ENCODE measurements around the gene NRXN3.

Gene NRXN3

DNA sequence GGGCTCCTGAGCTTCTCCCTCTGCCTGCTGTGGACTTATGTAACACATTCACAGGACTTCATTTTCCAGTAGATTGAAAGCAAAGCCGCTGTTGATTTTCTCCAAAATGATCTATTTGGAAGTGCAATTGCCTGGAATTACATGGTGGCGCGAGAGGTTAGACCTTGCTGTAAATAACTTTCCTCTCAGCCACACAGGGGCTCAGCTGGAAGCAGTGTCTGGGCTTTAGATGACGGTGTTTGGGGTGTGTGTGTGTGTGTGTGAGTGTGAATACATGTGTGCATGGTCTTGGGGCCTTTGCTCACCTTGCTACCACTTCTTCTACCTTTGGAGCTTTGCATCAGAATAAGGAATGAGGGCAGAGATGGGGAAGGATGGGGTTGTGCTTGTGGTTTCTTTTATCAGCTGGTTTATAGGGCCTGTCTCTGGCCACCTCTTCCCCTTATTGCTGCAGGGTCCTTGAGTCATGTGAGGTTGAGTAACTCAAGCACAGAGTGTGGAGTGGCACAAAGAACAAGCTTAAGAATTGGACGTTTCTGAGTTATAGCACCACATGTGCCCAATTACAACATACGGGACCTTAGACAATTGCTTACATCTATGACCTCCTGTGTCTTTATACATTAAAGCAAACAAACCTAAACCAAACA, 280.6 kb downstream of the NRXN3 start:
- no peak for DNase-seq (ENCODE audit: extremely low spot score)
- no peak for TF ChIP-seq LEF1 (IDR thresholded peaks at IDR 0.05; ENCODE audit: borderline replicate concordance)
- TF ChIP-seq HDGF (IDR thresholded peaks at IDR 0.05; ENCODE audit: borderline replicate concordance): no peak
- no peak for TF ChIP-seq ELF4 (IDR thresholded peaks at IDR 0.05)
- TF ChIP-seq FOXA1 (IDR thresholded peaks at IDR 0.05): no peak
- no peak for TF ChIP-seq NFRKB (IDR thresholded peaks at IDR 0.05)
- no peak for TF ChIP-seq CTBP1 (IDR thresholded peaks at IDR 0.05; ENCODE audit: borderline replicate concordance)
- TF ChIP-seq ZNF384 (IDR thresholded peaks at IDR 0.05): no peak
- no peak for TF ChIP-seq ARNT (IDR thresholded peaks at IDR 0.05)
- no peak for TF ChIP-seq SP1 (IDR thresholded peaks at IDR 0.05)
- TF ChIP-seq FOXM1 (IDR thresholded peaks at IDR 0.05; ENCODE audit: borderline replicate concordance): no peak
- no peak for TF ChIP-seq PKNOX1 (IDR thresholded peaks at IDR 0.05)
- no peak for TF ChIP-seq TARDBP (IDR thresholded peaks at IDR 0.05)
- TF ChIP-seq SUZ12 (IDR thresholded peaks at IDR 0.05): no peak
- TF ChIP-seq FOXK2 (IDR thresholded peaks at IDR 0.05): no peak
- no peak for TF ChIP-seq L3MBTL2 (conservative IDR thresholded peaks at IDR 0.05)
- TF ChIP-seq BHLHE40 (IDR thresholded peaks at IDR 0.05; ENCODE audit: borderline replicate concordance): no peak
- ChIA-PET POLR2A (no interaction called here), CTCF (interaction anchor here (3.5 kb wide), 1 partner anchor 116 kb away, joined by 19 read pairs; no protein-coding TSS in a partner anchor)

DNA sequence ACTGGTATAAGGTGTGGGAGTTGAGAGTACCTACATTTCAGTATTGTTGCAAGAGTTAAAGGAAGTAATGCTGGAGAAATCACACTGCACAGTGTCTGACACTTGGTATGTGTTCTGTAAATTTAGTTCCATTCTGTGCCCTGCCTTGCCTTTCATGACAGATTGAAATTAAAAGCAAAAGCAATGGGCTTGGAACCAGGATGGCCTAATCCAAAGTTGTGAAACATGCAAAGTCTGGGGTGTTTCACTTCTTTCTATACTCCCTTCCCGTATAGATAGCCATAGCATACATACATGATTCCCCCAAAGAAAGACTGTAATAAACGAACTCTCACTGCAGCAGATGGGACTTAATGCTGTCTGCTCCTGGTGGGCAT, 281.1 kb downstream of the NRXN3 start:
- CTCF ChIA-PET: interaction anchor here (3.5 kb wide), 1 partner anchor 115 kb away, joined by 19 read pairs; no protein-coding TSS in a partner anchor
- POLR2A ChIA-PET: no interaction called here
- DNase-seq (ENCODE audit: extremely low spot score): no peak
- TF ChIP-seq NFRKB (IDR thresholded peaks at IDR 0.05): no peak
- no peak for TF ChIP-seq CTBP1 (IDR thresholded peaks at IDR 0.05; ENCODE audit: borderline replicate concordance)
- TF ChIP-seq LEF1 (IDR thresholded peaks at IDR 0.05; ENCODE audit: borderline replicate concordance): no peak
- no peak for TF ChIP-seq TARDBP (IDR thresholded peaks at IDR 0.05)
- TF ChIP-seq ELF4 (IDR thresholded peaks at IDR 0.05): no peak
- TF ChIP-seq FOXK2 (IDR thresholded peaks at IDR 0.05): no peak
- TF ChIP-seq SP1 (IDR thresholded peaks at IDR 0.05): no peak
- no peak for TF ChIP-seq PKNOX1 (IDR thresholded peaks at IDR 0.05)
- TF ChIP-seq ARNT (IDR thresholded peaks at IDR 0.05): no peak
- TF ChIP-seq FOXA1 (IDR thresholded peaks at IDR 0.05): no peak
- no peak for TF ChIP-seq ZNF384 (IDR thresholded peaks at IDR 0.05)
- TF ChIP-seq BHLHE40 (IDR thresholded peaks at IDR 0.05; ENCODE audit: borderline replicate concordance): no peak
- no peak for TF ChIP-seq L3MBTL2 (conservative IDR thresholded peaks at IDR 0.05)
- no peak for TF ChIP-seq SUZ12 (IDR thresholded peaks at IDR 0.05)
- no peak for TF ChIP-seq FOXM1 (IDR thresholded peaks at IDR 0.05; ENCODE audit: borderline replicate concordance)
- no peak for TF ChIP-seq HDGF (IDR thresholded peaks at IDR 0.05; ENCODE audit: borderline replicate concordance)

- no peak for TF ChIP-seq ELF4 (IDR thresholded peaks at IDR 0.05)
- no peak for TF ChIP-seq CTBP1 (IDR thresholded peaks at IDR 0.05; ENCODE audit: borderline replicate concordance)
- no peak for TF ChIP-seq ARNT (IDR thresholded peaks at IDR 0.05)
- TF ChIP-seq NFRKB (IDR thresholded peaks at IDR 0.05): no peak
- TF ChIP-seq ZNF384 (IDR thresholded peaks at IDR 0.05): no peak
- TF ChIP-seq PKNOX1 (IDR thresholded peaks at IDR 0.05): no peak
- no peak for TF ChIP-seq HDGF (IDR thresholded peaks at IDR 0.05; ENCODE audit: borderline replicate concordance)
- no peak for TF ChIP-seq L3MBTL2 (conservative IDR thresholded peaks at IDR 0.05)
- no peak for TF ChIP-seq BHLHE40 (IDR thresholded peaks at IDR 0.05; ENCODE audit: borderline replicate concordance)
- TF ChIP-seq SP1 (IDR thresholded peaks at IDR 0.05): no peak
- no peak for TF ChIP-seq FOXK2 (IDR thresholded peaks at IDR 0.05)
- TF ChIP-seq SUZ12 (IDR thresholded peaks at IDR 0.05): no peak
- TF ChIP-seq TARDBP (IDR thresholded peaks at IDR 0.05): no peak
- no peak for TF ChIP-seq FOXA1 (IDR thresholded peaks at IDR 0.05)
- TF ChIP-seq LEF1 (IDR thresholded peaks at IDR 0.05; ENCODE audit: borderline replicate concordance): no peak
- DNase-seq (ENCODE audit: extremely low spot score): no peak
- POLR2A ChIA-PET: no interaction called here
- CTCF ChIA-PET: no interaction called here
Measured at GRCh38 chr14:78455896-78456435, 285.8 kb downstream of the NRXN3 start.

- CTCF ChIA-PET: no interaction called here
- TF ChIP-seq SUZ12 (IDR thresholded peaks at IDR 0.05) (no peak), HDGF (IDR thresholded peaks at IDR 0.05; ENCODE audit: borderline replicate concordance) (no peak), BHLHE40 (IDR thresholded peaks at IDR 0.05; ENCODE audit: borderline replicate concordance) (no peak), FOXK2 (IDR thresholded peaks at IDR 0.05) (no peak), TARDBP (IDR thresholded peaks at IDR 0.05) (no peak), FOXA1 (IDR thresholded peaks at IDR 0.05) (no peak)
- POLR2A ChIA-PET: no interaction called here
- no peak for DNase-seq (ENCODE audit: extremely low spot score)
Measured at GRCh38 chr14:78469947-78470346, 299.8 kb downstream of the NRXN3 start.

- ChIA-PET CTCF (no interaction called here), POLR2A (no interaction called here)
- no peak for DNase-seq (ENCODE audit: extremely low spot score)
- no peak for TF ChIP-seq ZNF384 (IDR thresholded peaks at IDR 0.05)
- no peak for TF ChIP-seq SP1 (IDR thresholded peaks at IDR 0.05)
- no peak for TF ChIP-seq TARDBP (IDR thresholded peaks at IDR 0.05)
- no peak for TF ChIP-seq NFRKB (IDR thresholded peaks at IDR 0.05)
- TF ChIP-seq FOXA1 (IDR thresholded peaks at IDR 0.05): no peak
- TF ChIP-seq ELF4 (IDR thresholded peaks at IDR 0.05): no peak
- TF ChIP-seq LEF1 (IDR thresholded peaks at IDR 0.05; ENCODE audit: borderline replicate concordance): no peak
- TF ChIP-seq FOXK2 (IDR thresholded peaks at IDR 0.05): no peak
- no peak for TF ChIP-seq ARNT (IDR thresholded peaks at IDR 0.05)
- TF ChIP-seq SUZ12 (IDR thresholded peaks at IDR 0.05): no peak
- no peak for TF ChIP-seq HDGF (IDR thresholded peaks at IDR 0.05; ENCODE audit: borderline replicate concordance)
- TF ChIP-seq L3MBTL2 (conservative IDR thresholded peaks at IDR 0.05): no peak
- no peak for TF ChIP-seq CTBP1 (IDR thresholded peaks at IDR 0.05; ENCODE audit: borderline replicate concordance)
- no peak for TF ChIP-seq PKNOX1 (IDR thresholded peaks at IDR 0.05)
- TF ChIP-seq BHLHE40 (IDR thresholded peaks at IDR 0.05; ENCODE audit: borderline replicate concordance): no peak
- TF ChIP-seq FOXM1 (IDR thresholded peaks at IDR 0.05; ENCODE audit: borderline replicate concordance): no peak
Measured at GRCh38 chr14:78479127-78479780, 309.1 kb downstream of the NRXN3 start.

Measured in HEK293T (cell line).